Thoracic aorta (tissue), 2 donors: Measurements from ENCODE around the gene KAT8. TPM values are rescaled to one million over a fixed set of nuclear protein-coding genes. Genes with fewer than 3 reads are reported as not detected.
"Not testable (repeated sequence)": the region's sequence is repeated elsewhere in the genome, so short reads cannot be mapped to it uniquely, and the experiment has no call there.

Experiments
- ATAC-seq: fragments of 150-250 bp; one replicate; pipeline ENCODE4 v1.8.0; 2017; ENCODE audit warnings: low read depth; ENCODE audit not compliant: insufficient number of reproducible peaks, low FRiP score
- DNase-seq: peaks from one replicate; pipeline ENCODE4 v3.0.0-alpha.2; 2020; ENCODE audit warnings: low spot score
- H3K27ac ChIP-seq, 2 donors: fragments of 200-600 bp; sonication (generic); 1 replicate in 1 of 2; 2 replicates in 1 of 2; pipeline ENCODE4 v1.5.1; 2016; ENCODE audit warnings: mild to moderate bottlenecking in 2 of 2, moderate library complexity in 2 of 2
- H3K27me3 ChIP-seq: fragments of 200-600 bp; sonication (generic); replicated peaks from 2 replicates; pipeline ENCODE4 v1.6.0; 2016; ENCODE audit warnings: mild to moderate bottlenecking; ENCODE audit not compliant: insufficient read depth
- H3K36me3 ChIP-seq: fragments of 200-600 bp; sonication (generic); one replicate; pipeline ENCODE4 v1.5.1; 2016
- H3K4me1 ChIP-seq, 2 donors: fragments of 200-600 bp; sonication (generic); 1 replicate in 1 of 2; 2 replicates in 1 of 2; pipeline versions ENCODE4 v1.5.1 to v1.6.0; 2016; ENCODE audit warnings: low read depth in 2 of 2, mild to moderate bottlenecking in 1 of 2; ENCODE audit not compliant: control insufficient read depth in 1 of 2
- H3K4me3 ChIP-seq: fragments of 200-600 bp; sonication (generic); 2 replicates; pipeline ENCODE4 v1.5.1; 2016; ENCODE audit warnings: mild to moderate bottlenecking
- H3K9me3 ChIP-seq: fragments of 200-600 bp; sonication (generic); 2 replicates; pipeline ENCODE4 v1.5.1; 2016
- CTCF ChIP-seq: fragments of 200-600 bp; sonication (generic); IDR thresholded peaks from one replicate; pipeline ENCODE4 v1.5.1; 2019; ENCODE audit warnings: antibody characterized with exemption
- total RNA-seq, 2 donors: library from RNA; depleted of rRNA; stranded (reverse); fragments of >200 nt; gene quantifications; one replicate each; pipeline versions ENCODE4 v1.1.0 to v1.2.3, GENCODE V29; 2016

The KAT8 gene
- total RNA-seq, 2 donors from 2014 or later, result 62.5 to 75.7 TPM

DNA sequence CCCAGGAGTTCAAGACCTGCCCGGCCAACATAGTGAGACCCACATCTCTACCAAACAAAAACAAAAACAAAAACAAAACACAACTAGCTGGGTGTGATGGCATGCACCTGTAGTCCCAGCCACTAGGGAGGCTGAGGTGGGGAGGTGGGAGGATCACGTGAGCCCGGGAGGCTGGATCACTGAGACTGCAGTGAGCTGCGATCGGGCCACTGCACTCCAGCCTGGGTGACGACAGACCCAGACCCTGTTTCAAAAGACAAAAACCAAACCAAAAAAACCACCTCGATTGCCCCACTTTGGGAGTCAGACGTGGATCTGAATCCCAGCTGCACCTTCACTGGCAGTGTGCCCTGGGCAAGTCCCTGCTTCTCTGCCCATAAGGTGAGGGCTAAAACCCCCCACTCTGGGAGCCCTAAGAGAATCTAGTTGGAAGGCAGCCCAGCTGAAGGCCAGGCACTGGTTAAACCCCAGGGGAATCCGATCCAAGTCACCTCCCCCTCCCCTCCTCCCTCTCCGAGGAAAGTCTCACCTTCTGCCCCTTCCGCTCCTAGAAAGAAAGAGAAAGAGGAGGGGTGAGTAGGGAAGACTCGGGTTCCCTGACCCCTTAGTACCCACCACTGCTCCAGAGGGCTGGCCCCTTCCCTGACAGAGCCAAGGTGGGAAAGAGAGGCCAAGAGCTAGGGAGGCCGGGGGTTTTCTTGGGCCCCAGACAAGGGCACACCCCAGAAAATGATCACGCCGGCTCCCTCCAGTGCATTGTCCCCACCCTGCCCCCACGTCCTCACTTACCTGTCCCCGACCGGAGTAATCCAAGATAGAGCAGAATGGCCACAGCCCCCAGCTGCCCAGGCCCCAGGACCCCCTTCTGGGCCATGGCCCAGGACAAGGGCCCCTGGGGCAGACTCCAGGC lies 17.4 kb downstream of the KAT8 start:
- Histone ChIP-seq H3K36me3 (peaks cover 21% of the 10 kb centered on the region), H3K27me3 (no peaks in the 10 kb centered on the region), H3K4me1 (peaks cover 11 to 18% of the 10 kb centered on the region in 2 donors), H3K4me3 (no peak overlapping the region), H3K9me3 (no peaks in the 10 kb centered on the region), H3K27ac (no peak overlapping the region)
- DNase-seq (no peak), ATAC-seq (no peak)
- TF ChIP-seq CTCF, result no peak

DNA sequence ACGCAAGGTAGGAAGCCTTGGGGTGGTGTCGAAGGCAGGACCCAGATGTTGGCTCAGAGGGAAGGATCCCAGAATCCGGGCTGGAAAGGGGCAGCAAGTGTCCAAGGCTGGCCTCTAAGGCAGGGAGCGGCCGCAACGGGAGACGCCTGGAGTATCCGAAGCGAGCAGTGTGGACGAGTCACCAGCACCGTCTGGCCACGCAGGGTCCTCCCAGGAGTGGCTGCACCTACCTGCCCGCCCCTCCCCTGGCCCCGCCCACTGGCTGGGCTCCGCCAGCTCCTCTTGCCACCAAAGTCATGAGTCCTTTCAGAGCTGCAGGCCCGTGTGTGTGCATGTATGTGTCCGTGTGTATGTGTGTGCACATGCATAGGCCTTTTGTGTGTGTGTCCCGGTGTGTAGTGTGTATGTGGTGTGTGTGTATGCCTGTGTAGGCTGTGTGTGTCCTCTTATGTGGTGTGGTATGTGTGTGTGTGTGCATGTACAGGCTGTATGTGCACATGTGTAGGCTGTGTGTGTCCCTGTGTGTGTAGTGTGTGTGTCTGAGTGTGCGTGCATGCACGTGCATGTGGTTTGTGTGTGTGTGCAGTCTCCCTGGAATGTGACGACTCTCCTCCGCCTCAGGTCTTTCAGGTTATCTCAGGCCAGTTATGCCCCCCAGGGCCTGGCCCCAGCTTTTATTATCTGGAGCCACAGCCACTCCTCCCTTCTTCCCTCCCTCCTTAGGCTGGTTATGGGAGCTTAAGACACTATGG lies 18.2 kb downstream of the KAT8 start, which contains the start of gene PRSS8:
PRSS8 (minus strand) TSS at position 193 of the 752 bp plus-strand sequence. CDS start 229 bp downstream, outside the sequence.
- no peaks in the 10 kb centered on the region for H3K9me3 ChIP-seq

DNA sequence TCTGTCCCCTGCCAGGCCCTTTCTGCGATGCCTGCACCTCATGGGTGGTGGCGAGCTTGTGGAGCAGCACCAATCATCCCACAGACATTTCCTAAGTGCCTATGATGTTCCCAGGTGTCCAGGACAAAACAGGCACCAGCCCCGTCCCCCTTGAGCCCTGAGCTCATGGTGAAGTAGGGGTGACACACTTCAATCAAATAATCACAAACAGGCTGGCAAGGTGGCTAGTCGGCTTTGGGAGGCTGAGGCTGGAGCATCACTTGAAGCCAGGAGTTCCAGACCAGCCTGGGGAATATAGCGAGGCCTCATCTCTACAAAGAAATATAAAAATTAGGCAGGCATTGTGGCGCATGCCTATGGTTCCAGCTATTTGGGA lies 18.8 kb downstream of the KAT8 start:
- TF ChIP-seq CTCF, result no peak
- DNase-seq (no peak), ATAC-seq (no peak)
- H3K36me3 ChIP-seq, result peaks cover 11% of the 10 kb centered on the region
- H3K27ac ChIP-seq, result no peak overlapping the region
- H3K9me3 ChIP-seq, result no peaks in the 10 kb centered on the region
- peaks cover 11 to 23% of the 10 kb centered on the region in 2 donors for H3K4me1 ChIP-seq
- no peak overlapping the region for H3K4me3 ChIP-seq
- H3K27me3 ChIP-seq, result no peaks in the 10 kb centered on the region

More for the DNA sequence above, 18.2 kb downstream of the KAT8 start, which contains the start of gene PRSS8:
- Histone ChIP-seq H3K4me3 (no peak within 1 kb of the TSS), H3K27me3 (no peaks in the 10 kb centered on the region), H3K4me1 (peaks cover 11 to 19% of the 10 kb centered on the region in 2 donors), H3K36me3 (peaks cover 15% of the 10 kb centered on the region), H3K27ac (no peak within 1 kb of the TSS)
- DNase-seq, result no peak
- ATAC-seq, result no peak
- no peak for TF ChIP-seq CTCF

DNA sequence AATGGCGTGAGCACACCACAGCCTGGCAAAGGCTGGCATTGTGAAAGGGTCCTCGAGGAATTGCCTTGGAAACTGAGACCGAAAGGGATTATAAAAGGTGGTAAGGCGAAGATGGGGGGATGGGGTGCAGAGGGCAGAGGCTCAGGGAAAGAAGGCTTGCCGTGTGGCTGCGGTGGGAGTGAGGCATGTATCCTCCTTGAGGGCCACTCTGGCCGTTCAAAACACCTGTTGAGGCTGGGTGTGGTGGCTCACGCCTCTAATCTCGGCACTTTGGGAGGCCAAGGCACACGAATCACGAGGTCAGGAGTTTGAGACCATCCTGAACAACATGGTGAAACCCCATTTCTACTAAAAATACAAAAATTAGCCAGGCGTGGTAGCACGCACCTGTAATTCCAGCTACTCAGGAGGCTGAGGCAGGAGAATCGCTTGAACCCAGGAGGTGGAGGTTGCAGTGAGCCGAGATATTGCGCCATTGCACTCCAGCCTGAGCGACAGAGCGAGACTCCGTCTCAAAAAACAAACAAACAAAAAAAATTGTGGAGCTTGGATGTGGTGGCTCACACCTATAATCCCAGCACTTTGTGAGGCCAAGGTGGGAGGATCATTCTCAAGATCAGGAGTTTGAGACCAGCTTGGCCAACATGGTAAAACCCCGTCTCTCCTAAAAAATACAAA lies 19.5 kb downstream of the KAT8 start:
- not testable (repeated sequence) for H3K9me3 ChIP-seq, ATAC-seq, DNase-seq, H3K36me3 ChIP-seq, H3K27me3 ChIP-seq, H3K4me3 ChIP-seq, H3K27ac ChIP-seq
- peaks cover 16 to 30% of the 10 kb centered on the region in 2 donors for H3K4me1 ChIP-seq

DNA sequence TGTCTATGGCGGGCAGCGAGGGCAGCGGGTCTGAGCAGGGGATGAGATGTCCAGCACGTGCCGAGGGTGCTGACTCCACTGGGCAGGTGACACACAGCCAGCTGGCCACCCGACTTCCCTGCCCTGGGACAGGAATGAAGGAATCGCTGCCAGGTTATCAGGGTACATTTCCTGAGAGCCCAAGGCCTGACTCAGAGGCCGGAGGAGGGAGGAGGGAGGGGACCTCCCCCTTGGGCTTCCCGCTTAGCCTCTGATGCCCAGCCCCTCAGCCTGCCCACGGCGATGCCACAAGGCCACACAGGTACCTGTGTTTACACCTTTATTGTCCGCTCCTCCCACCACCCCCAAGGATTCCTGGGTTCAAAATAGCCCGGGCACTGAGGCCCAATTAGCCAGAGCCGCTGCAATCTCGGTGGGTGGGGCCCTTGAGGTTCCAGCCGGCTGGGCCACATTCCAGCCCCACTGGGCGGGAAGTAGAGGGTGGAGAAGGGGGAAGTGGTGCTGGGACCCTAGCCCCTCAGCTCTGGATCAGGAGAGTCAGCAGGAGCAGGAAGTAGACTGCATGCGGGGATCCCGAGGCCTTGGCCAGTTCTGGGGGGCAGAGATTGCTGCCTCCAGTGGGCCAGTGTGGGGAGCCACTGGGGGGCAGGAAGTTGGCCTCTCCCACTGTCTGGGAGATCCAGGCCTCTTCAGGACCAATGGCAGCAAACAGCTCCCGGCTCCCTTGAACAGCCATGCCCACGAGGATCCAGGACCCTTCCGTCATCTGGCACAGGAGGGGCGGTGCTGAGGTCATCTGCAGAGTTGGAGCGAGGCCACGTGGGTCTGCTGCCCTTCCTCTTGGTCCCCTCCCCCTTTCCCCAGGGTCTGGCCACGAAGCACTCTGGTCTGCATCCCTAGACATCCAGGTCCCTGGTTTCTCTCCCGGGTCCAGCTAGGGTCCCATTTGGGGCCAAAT lies 21.4 kb downstream of the KAT8 start:
- peak; percentile 64 for DNase-seq
- H3K36me3 ChIP-seq, result no peaks in the 10 kb centered on the region
- H3K4me1 ChIP-seq, result peaks cover 16 to 35% of the 10 kb centered on the region in 2 donors
- TF ChIP-seq CTCF, result no peak
- peak overlapping the region; percentile 63 to 94 for H3K27ac ChIP-seq
- ATAC-seq, result no peak
- no peaks in the 10 kb centered on the region for H3K27me3 ChIP-seq
- peak overlapping the region; percentile 67 for H3K4me3 ChIP-seq
- no peaks in the 10 kb centered on the region for H3K9me3 ChIP-seq

DNA sequence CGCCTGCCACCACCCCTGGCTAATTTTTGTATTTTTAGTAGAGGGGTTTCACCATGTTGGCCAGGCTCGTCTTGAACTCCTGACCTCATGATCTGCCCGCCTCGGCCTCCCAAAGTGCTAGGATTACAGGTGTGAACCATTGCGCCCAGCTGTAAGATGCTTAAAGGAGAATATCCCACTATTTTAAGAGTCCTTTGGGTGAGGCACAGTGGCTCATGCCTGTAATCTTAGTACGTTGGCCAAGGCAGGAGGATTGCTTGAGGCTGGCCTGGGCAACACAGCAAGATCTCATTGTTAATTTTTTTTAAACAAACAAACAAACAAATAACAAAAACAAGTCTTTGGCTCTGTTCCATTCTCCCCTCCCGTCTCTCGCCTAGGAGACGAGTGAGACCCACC lies 23.6 kb downstream of the KAT8 start:
- peak overlapping the region; percentile 94 for H3K27ac ChIP-seq
- not testable (repeated sequence) for H3K27me3 ChIP-seq, H3K9me3 ChIP-seq, H3K4me3 ChIP-seq, DNase-seq, H3K36me3 ChIP-seq, ATAC-seq
- peaks cover 16 to 35% of the 10 kb centered on the region in 2 donors for H3K4me1 ChIP-seq
